ENCODE results near the gene GRPEL2.

GRPEL2 gene

DNA sequence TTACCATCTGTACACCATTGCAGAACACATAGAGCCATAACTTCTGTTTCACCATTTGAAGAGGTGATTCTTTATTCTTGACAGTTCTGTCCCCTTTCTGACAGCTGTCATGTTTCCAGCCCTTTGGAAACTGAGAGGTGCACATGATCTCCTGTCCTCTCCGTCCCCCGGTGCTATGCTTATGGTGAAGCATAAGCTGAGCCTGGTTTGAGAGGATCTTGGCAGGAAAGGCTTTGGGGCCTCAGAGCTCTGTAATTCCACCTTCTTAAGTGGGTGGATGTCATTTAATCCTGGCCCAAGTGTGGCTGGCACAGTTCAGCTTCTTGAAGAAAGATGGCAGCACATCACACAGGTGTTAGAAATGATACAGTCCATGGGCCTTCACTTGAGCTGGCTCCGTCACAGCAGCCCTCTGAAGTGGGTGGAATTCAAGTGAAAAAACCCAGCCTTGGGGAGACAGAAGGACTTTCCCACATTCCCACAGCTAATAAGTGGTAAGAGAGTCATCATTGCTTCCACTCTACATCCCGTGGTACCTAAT lies 30.7 kb upstream of the GRPEL2 start:
- no peak for TF ChIP-seq CTCF (IDR thresholded peaks at IDR 0.05; ENCODE audit: low read depth, low read length, missing control alignments)
- no peak for DNase-seq
- in situ Hi-C loops (cut with HindIII; ENCODE audit: low pct_ligation_motif_present, low sequenced_read_pairs), result no loop called here
- no peak overlapping the region for H3K4me3 ChIP-seq (ENCODE audit: low read depth, low read length)
- H3K27ac ChIP-seq, result no peak overlapping the region
- H3K36me3 ChIP-seq (replicated peaks), result no peaks in the 10 kb centered on the region
- no peaks in the 10 kb centered on the region for H3K27me3 ChIP-seq (replicated peaks)

GRCh38 chr5:149315753-149316152 lies 29.5 kb upstream of the GRPEL2 start:
- no peak for DNase-seq
- H3K36me3 ChIP-seq (replicated peaks), result no peaks in the 10 kb centered on the region
- H3K4me3 ChIP-seq (ENCODE audit: low read depth, low read length), result no peak overlapping the region
- no peak for TF ChIP-seq CTCF (IDR thresholded peaks at IDR 0.05; ENCODE audit: low read depth, low read length, missing control alignments)
- no peak overlapping the region for H3K27ac ChIP-seq
- H3K27me3 ChIP-seq (replicated peaks), result no peaks in the 10 kb centered on the region
- in situ Hi-C loops (cut with HindIII; ENCODE audit: low pct_ligation_motif_present, low sequenced_read_pairs), result no loop called here

DNA sequence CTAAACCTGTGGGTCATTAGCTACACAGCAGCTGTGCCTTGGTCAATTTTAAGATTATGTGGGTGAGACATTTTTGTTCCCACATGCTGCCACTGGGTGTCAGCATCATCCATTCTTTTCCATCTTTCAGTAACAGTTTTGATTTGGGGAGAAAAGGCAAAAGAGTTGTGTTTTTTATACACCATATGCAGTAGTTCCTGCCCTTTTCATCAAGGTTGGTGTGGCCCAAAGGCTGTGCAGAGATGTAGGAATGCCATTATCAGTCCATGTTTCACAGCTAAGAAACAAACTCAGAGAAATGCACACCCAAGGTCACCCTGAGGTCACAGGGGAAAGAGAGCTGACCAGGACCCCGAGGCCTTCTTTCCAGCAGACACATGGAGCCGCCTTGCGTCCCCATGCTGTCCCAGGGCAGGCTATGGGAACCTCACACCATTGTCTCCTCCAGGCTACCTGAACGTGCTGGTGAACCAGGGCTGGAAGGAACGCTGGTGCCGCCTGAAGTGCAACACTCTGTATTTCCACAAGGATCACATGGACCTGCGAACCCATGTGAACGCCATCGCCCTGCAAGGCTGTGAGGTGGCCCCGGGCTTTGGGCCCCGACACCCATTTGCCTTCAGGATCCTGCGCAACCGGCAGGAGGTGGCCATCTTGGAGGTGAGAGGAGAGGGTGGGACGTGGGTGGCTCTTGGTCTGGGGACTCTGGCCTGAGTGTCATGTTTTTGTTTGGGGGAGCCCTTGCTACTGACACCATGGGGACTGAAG lies 27.8 kb upstream of the GRPEL2 start:
- H3K27ac ChIP-seq, result no peak overlapping the region
- peak; percentile 73 for TF ChIP-seq CTCF (IDR thresholded peaks at IDR 0.05; ENCODE audit: low read depth, low read length, missing control alignments)
- DNase-seq, result peak; percentile 28
- no peak overlapping the region for H3K4me3 ChIP-seq (ENCODE audit: low read depth, low read length)
- H3K27me3 ChIP-seq (replicated peaks), result no peaks in the 10 kb centered on the region
- no peaks in the 10 kb centered on the region for H3K36me3 ChIP-seq (replicated peaks)
- in situ Hi-C loops (cut with HindIII; ENCODE audit: low pct_ligation_motif_present, low sequenced_read_pairs), result no loop called here

GRCh38 chr5:149319174-149319573 lies 26.1 kb upstream of the GRPEL2 start:
- in situ Hi-C loops (cut with HindIII; ENCODE audit: low pct_ligation_motif_present, low sequenced_read_pairs), result no loop called here
- Histone ChIP-seq H3K36me3 (replicated peaks) (no peaks in the 10 kb centered on the region), H3K27me3 (replicated peaks) (no peaks in the 10 kb centered on the region), H3K4me3 (ENCODE audit: low read depth, low read length) (no peak overlapping the region), H3K27ac (no peak overlapping the region)
- DNase-seq, result no peak
- no peak for TF ChIP-seq CTCF (IDR thresholded peaks at IDR 0.05; ENCODE audit: low read depth, low read length, missing control alignments)

DNA sequence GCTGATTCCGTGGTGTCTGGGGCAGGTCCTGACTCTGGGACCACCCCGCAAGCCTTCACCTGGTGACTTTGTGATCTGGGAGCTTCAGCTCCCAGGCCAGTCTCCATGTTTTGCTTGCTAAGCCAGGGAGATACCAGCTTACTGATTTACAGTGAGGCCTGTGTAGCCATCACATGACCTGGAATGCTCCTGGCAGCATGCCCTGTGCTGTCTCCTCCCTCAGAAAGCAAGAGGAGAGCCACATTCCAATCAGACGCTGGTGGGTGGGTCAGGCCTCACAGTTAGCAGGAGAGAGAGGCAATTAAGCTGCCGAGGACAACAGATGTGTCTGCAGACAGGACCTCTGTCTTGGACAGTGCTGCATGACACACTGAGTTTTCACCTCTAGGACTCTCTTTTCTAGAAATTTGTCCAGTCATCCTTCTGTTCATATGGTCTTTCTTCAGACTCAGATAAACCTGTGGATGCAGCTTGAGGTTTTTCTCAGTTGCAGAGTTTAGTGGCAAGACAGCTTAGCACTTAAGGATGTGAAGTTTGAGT lies 24.4 kb upstream of the GRPEL2 start:
- H3K27ac ChIP-seq, result peak overlapping the region; percentile 32
- DNase-seq, result peak; percentile 94

More for the DNA sequence above, 24.4 kb upstream of the GRPEL2 start:
- in situ Hi-C loops (cut with HindIII; ENCODE audit: low pct_ligation_motif_present, low sequenced_read_pairs), result no loop called here
- H3K27me3 ChIP-seq (replicated peaks), result no peaks in the 10 kb centered on the region
- no peak for TF ChIP-seq CTCF (IDR thresholded peaks at IDR 0.05; ENCODE audit: low read depth, low read length, missing control alignments)
- H3K36me3 ChIP-seq (replicated peaks), result no peaks in the 10 kb centered on the region
- H3K4me3 ChIP-seq (ENCODE audit: low read depth, low read length), result no peak overlapping the region

Data from brain microvascular endothelial cell (primary cell).